Esophagus squamous epithelium (tissue), 5 donors: Measurements from ENCODE around the gene TRABD2B. TPM values are rescaled to one million over a fixed set of nuclear protein-coding genes. Genes with fewer than 3 reads are reported as not detected.

Source experiments
- DNase-seq: peaks from one replicate; lab custom pipeline; 2025; lab: John Stamatoyannopoulos, UW
- H3K27ac ChIP-seq, 4 donors: fragments of 200-600 bp; sonication (generic); one replicate each; pipeline ENCODE4 v1.5.1; 2016 to 2019; ENCODE audit warnings: mild to moderate bottlenecking in 1 of 4
- H3K27me3 ChIP-seq, 4 donors: fragments of 200-600 bp; sonication (generic); 1 replicate in 3 of 4; 2 replicates in 1 of 4; pipeline versions ENCODE4 v1.5.1 to v1.6.0; 2017 to 2021; ENCODE audit warnings: antibody characterized with exemption in 1 of 4
- H3K36me3 ChIP-seq, 3 donors: fragments of 200-600 bp; sonication (generic); one replicate each; pipeline ENCODE4 v1.5.1; 2016 to 2019
- H3K4me1 ChIP-seq, 3 donors: fragments of 200-600 bp; sonication (generic); one replicate each; pipeline ENCODE4 v1.5.1; 2017 to 2019
- H3K4me3 ChIP-seq, 4 donors: fragments of 200-600 bp; sonication (generic); 1 replicate in 3 of 4; 2 replicates in 1 of 4; pipeline ENCODE4 v1.5.1; 2016 to 2019; ENCODE audit warnings: mild to moderate bottlenecking in 2 of 4, moderate library complexity in 1 of 4
- H3K9me3 ChIP-seq, 3 donors: fragments of 200-600 bp; sonication (generic); one replicate each; pipeline ENCODE4 v1.5.1; 2016 to 2019
- POLR2A ChIP-seq, 4 donors: fragments of 450-650 bp; IDR thresholded peaks; one replicate each; pipeline ENCODE4 v1.6.1; 2017; ENCODE audit warnings: antibody characterized with exemption in 4 of 4, mild to moderate bottlenecking in 4 of 4, moderate library complexity in 3 of 4
- WGBS, 2 donors: methylation state at CpG; one replicate each; pipeline ENCODE4 v1.1.5; 2018; 5-methylcytosine and 5-hydroxymethylcytosine counted together
- intact Hi-C: fragments of 100-400 bp; cut with DNase I; formaldehyde crosslinking; loops from one replicate; pipeline ENCODE4 v1.15.0; 2022
- total RNA-seq, 4 donors: library from RNA; depleted of rRNA; stranded (reverse); fragments of >200 nt; gene quantifications; one replicate each; pipeline ENCODE4 v1.1.0, GENCODE V29; 2016
- TF ChIP-seq, protein P1 (sequence below), 6 experiments: fragments of 450-650 bp in 4 of 6; fragments of 200-600 bp in 2 of 6; sonication (generic) in 2 of 6; IDR thresholded peaks; one replicate each; pipeline ENCODE4 v1.5.1; 2016 to 2019; ENCODE audit warnings: antibody characterized with exemption in 6 of 6, mild to moderate bottlenecking in 4 of 6, moderate library complexity in 4 of 6
- donor health status: DM: yes; HTN: yes; CAD: no.

TRABD2B gene
- total RNA-seq, 4 donors from 2014 or later, result 0.26 to 1.7 (median 0.50) TPM

GRCh38 chr1:47821760-47822159, 175.4 kb downstream of the TRABD2B start:
- H3K4me1 ChIP-seq, result peaks cover 0 to 53% (median 0%) of the 10 kb centered on the region in 3 donors
- WGBS, 2 donors, result 50 to 58% methylated on average over 5 of the region's 5 CpGs
- H3K27ac ChIP-seq, result peak overlapping the region in 1 of 4 donors; percentile 5
- no peaks in the 10 kb centered on the region for H3K27me3 ChIP-seq
- TF ChIP-seq, protein P1, sequence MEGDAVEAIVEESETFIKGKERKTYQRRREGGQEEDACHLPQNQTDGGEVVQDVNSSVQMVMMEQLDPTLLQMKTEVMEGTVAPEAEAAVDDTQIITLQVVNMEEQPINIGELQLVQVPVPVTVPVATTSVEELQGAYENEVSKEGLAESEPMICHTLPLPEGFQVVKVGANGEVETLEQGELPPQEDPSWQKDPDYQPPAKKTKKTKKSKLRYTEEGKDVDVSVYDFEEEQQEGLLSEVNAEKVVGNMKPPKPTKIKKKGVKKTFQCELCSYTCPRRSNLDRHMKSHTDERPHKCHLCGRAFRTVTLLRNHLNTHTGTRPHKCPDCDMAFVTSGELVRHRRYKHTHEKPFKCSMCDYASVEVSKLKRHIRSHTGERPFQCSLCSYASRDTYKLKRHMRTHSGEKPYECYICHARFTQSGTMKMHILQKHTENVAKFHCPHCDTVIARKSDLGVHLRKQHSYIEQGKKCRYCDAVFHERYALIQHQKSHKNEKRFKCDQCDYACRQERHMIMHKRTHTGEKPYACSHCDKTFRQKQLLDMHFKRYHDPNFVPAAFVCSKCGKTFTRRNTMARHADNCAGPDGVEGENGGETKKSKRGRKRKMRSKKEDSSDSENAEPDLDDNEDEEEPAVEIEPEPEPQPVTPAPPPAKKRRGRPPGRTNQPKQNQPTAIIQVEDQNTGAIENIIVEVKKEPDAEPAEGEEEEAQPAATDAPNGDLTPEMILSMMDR (IDR thresholded peaks at IDR 0.05), result no peak
- no peak for TF ChIP-seq POLR2A (IDR thresholded peaks at IDR 0.05)
- intact Hi-C loops, result no loop called here
- no peak overlapping the region for H3K4me3 ChIP-seq
- DNase-seq, result no peak
- no peaks in the 10 kb centered on the region for H3K9me3 ChIP-seq
- H3K36me3 ChIP-seq, result no peaks in the 10 kb centered on the region

DNA sequence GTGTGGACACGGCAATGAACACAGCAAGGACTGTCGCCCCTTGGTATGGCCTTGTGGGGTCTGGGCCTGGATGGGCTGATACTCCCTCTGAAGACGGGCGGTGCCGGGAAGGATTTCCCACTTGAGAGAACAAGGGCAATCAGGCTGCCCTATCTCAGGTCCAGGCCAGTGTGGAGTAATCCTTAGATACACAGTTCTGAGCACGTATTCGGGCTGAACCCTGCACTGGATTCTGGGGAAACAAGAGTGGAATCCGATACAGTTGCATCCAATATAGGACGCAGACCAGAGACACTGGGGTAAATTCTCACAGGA, 177.7 kb downstream of the TRABD2B start:
- Histone ChIP-seq H3K9me3 (no peaks in the 10 kb centered on the region), H3K36me3 (no peaks in the 10 kb centered on the region), H3K27ac (no peak overlapping the region), H3K27me3 (no peaks in the 10 kb centered on the region), H3K4me1 (peaks cover 0 to 49% (median 0%) of the 10 kb centered on the region in 3 donors), H3K4me3 (no peak overlapping the region)
- DNase-seq, result no peak
- TF ChIP-seq, protein P1 (IDR thresholded peaks at IDR 0.05), result no peak
- no peak for TF ChIP-seq POLR2A (IDR thresholded peaks at IDR 0.05)
- intact Hi-C loops, result no loop called here
- WGBS, 2 donors, result 83 to 90% methylated on average over 1 to 7 of the region's 9 CpGs

GRCh38 chr1:47818682-47819573, 178.3 kb downstream of the TRABD2B start:
- TF ChIP-seq, protein P1 (IDR thresholded peaks at IDR 0.05), result no peak
- TF ChIP-seq POLR2A (IDR thresholded peaks at IDR 0.05), result no peak
- intact Hi-C loops, result no loop called here

GRCh38 chr1:47817861-47818260, 179.3 kb downstream of the TRABD2B start:
- no peak for DNase-seq

More at GRCh38 chr1:47818682-47819573, 178.3 kb downstream of the TRABD2B start:
- Histone ChIP-seq H3K4me1 (peaks cover 0 to 48% (median 0%) of the 10 kb centered on the region in 3 donors), H3K36me3 (no peaks in the 10 kb centered on the region), H3K27ac (no peak overlapping the region), H3K9me3 (no peaks in the 10 kb centered on the region), H3K27me3 (peaks cover 0 to 2% (median 0%) of the 10 kb centered on the region in 4 donors), H3K4me3 (no peak overlapping the region)
- no peak for DNase-seq
- WGBS, 2 donors, result 86 to 98% methylated on average over 12 to 19 of the region's 20 CpGs

More at GRCh38 chr1:47817861-47818260, 179.3 kb downstream of the TRABD2B start:
- no peaks in the 10 kb centered on the region for H3K9me3 ChIP-seq
- H3K4me3 ChIP-seq, result no peak overlapping the region
- TF ChIP-seq, protein P1 (IDR thresholded peaks at IDR 0.05), result no peak
- 81 to 95% methylated on average over 3 to 11 of the region's 15 CpGs for WGBS, 2 donors
- intact Hi-C loops, result no loop called here
- H3K27me3 ChIP-seq, result peaks cover 0 to 5% (median 0%) of the 10 kb centered on the region in 4 donors
- peaks cover 0 to 41% (median 0%) of the 10 kb centered on the region in 3 donors for H3K4me1 ChIP-seq
- H3K36me3 ChIP-seq, result no peaks in the 10 kb centered on the region
- H3K27ac ChIP-seq, result no peak overlapping the region
